T-cell (primary cell): ENCODE measurements around the gene TUBA1C. TPM values are rescaled to one million over a fixed set of nuclear protein-coding genes. Genes with fewer than 3 reads are reported as not detected.

Source experiments
- ATAC-seq, 4 experiments: fragments of 200-7000 bp in 3 of 4; fragments of 150-1000 bp in 1 of 4; cut with Tn5 transposase; replicated peaks in 1 of 4; 1 replicate in 3 of 4; 2 replicates in 1 of 4; pipeline ENCODE4 v1.10.0; 2021; ENCODE audit warnings: moderate library complexity in 3 of 4, mild to moderate bottlenecking in 2 of 4, moderate number of reproducible peaks in 1 of 4
- CTCF ChIA-PET, 2 donors: fragments of 300-600 bp; sonication (Branson Sonifier 250); formaldehyde crosslinking; loops; one replicate each; lab custom pipeline; 2022; ENCODE audit warnings: antibody characterized with exemption in 2 of 2; lab: Charles Lee
- POLR2A ChIA-PET, 2 donors: fragments of 300-600 bp; sonication (Branson Sonifier 250); formaldehyde crosslinking; loops; one replicate each; lab custom pipeline; 2022; ENCODE audit warnings: antibody characterized with exemption in 2 of 2; lab: Charles Lee
- DNase-seq, 35 experiments: peaks; one replicate each; pipeline versions ENCODE4 v3.0.0 to v3.0.0-alpha.2; 2013 to 2023
- H3K27ac ChIP-seq: one replicate; pipeline ENCODE4 v1.5.1; 2013; ENCODE audit warnings: low read length
- H3K27me3 ChIP-seq, 2 experiments: replicated peaks in 1 of 2; 1 replicate in 1 of 2; 2 replicates in 1 of 2; pipeline versions ENCODE4 v1.6.1 to v1.7.0; 2013; ENCODE audit warnings: low read length in 1 of 2, mixed read lengths in 1 of 2; ENCODE audit not compliant: control insufficient read depth in 2 of 2, insufficient read depth in 2 of 2; ENCODE audit errors: extremely low read depth in 1 of 2
- H3K36me3 ChIP-seq, 2 donors: 1 replicate in 1 of 2; 2 replicates in 1 of 2; pipeline versions ENCODE4 v1.6.1 to v1.7.0; 2013; ENCODE audit warnings: low read length in 1 of 2; ENCODE audit not compliant: control insufficient read depth in 2 of 2, insufficient read depth in 1 of 2; ENCODE audit errors: extremely low read depth in 1 of 2
- H3K4me1 ChIP-seq, 2 experiments: 1 replicate in 1 of 2; 2 replicates in 1 of 2; pipeline versions ENCODE4 v1.6.1 to v1.7.0; 2013; ENCODE audit warnings: low read length in 2 of 2, mixed read lengths in 1 of 2; ENCODE audit not compliant: insufficient read depth in 2 of 2, control insufficient read depth in 1 of 2; ENCODE audit errors: extremely low read depth in 1 of 2
- H3K4me3 ChIP-seq, 2 donors: 1 replicate in 1 of 2; 2 replicates in 1 of 2; pipeline versions ENCODE4 v1.5.1 to v1.7.0; 2013; ENCODE audit warnings: mild to moderate bottlenecking in 2 of 2, low read length in 1 of 2, moderate library complexity in 1 of 2; ENCODE audit not compliant: control insufficient read depth in 1 of 2; ENCODE audit errors: extremely low read depth in 1 of 2
- H3K9me3 ChIP-seq: 2 replicates; pipeline ENCODE4 v1.7.0; 2013
- H3K27ac Mint-ChIP-seq, 2 donors: one replicate each; pipeline ENCODE4 v1.8.0; 2020 to 2021; ENCODE audit warnings: mild to moderate bottlenecking in 2 of 2, mixed read lengths in 2 of 2
- H3K27me3 Mint-ChIP-seq, 2 donors: one replicate each; pipeline ENCODE4 v1.8.0; 2021 to 2022; ENCODE audit warnings: mixed read lengths in 2 of 2
- H3K36me3 Mint-ChIP-seq: one replicate; pipeline ENCODE4 v1.8.0; 2021; ENCODE audit warnings: mixed read lengths
- H3K4me1 Mint-ChIP-seq, 3 donors: one replicate each; pipeline ENCODE4 v1.8.0; 2020 to 2022; ENCODE audit warnings: mixed read lengths in 3 of 3, mild to moderate bottlenecking in 1 of 3
- H3K4me3 Mint-ChIP-seq, 3 donors: one replicate each; pipeline ENCODE4 v1.8.0; 2020 to 2022; ENCODE audit warnings: mild to moderate bottlenecking in 3 of 3, mixed read lengths in 3 of 3, moderate library complexity in 3 of 3
- H3K9me3 Mint-ChIP-seq, 3 donors: one replicate each; pipeline ENCODE4 v1.8.0; 2020 to 2022; ENCODE audit warnings: mixed read lengths in 3 of 3
- WGBS: methylation state at CpG from one replicate; pipeline ENCODE4 v1.1.5; 2013; ENCODE audit warnings: missing lambda C conversion rate; ENCODE audit not compliant: insufficient coverage; 5-methylcytosine and 5-hydroxymethylcytosine counted together
- total RNA-seq, 35 experiments: library from RNA in 6 of 35; stranded (reverse) in 6 of 35; fragments of 120-200 nt in 1 of 35; gene quantifications; one replicate each; pipeline versions ENCODE4 v1.2.1 to v1.2.4 and lab custom pipeline; 2013 to 2026

The TUBA1C gene
- total RNA-seq, 5 donors from 2014 or later (not counting 1 experiment from before 2014, with no cell fraction given) = 16.4 to 53.7 (median 48.4) TPM

DNA sequence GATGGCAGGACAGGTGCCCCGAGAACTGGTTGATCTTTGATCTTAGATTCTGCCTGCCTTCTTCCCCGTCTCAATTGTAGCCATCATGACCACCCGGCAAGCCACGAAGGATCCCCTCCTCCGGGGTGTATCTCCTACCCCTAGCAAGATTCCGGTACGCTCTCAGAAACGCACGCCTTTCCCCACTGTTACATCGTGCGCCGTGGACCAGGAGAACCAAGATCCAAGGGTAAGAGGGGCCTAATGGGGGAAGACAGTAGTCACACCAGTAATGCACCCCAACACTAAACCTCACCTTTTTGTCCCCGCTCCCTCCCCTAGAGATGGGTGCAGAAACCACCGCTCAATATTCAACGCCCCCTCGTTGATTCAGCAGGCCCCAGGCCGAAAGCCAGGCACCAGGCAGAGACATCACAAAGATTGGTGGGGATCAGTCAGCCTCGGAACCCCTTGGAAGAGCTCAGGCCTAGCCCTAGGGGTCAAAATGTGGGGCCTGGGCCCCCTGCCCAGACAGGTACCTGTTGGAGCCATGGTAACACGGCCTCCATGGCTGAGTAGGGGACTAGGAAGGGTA is 58.7 kb downstream of the TUBA1C start:
- Mint-ChIP-seq H3K27ac (peak overlapping the region; percentile 71 to 75), H3K9me3 (no peaks in the 10 kb centered on the region), H3K27me3 (no peaks in the 10 kb centered on the region), H3K4me1 (peaks cover 17 to 22% (median 20%) of the 10 kb centered on the region in 3 donors), H3K4me3 (peak overlapping the region; percentile 86 to 90 (median 87)), H3K36me3 (no peaks in the 10 kb centered on the region)
- H3K36me3 ChIP-seq = no peaks in the 10 kb centered on the region
- CTCF ChIA-PET = interaction anchor here (0.9 to 1.8 kb wide), 9 partner anchors 8 to 236 kb away, joined by 3 to 12 read pairs (median 5); no protein-coding TSS in a partner anchor
- POLR2A ChIA-PET = interaction anchor here (0.5 to 1.2 kb wide), 4 partner anchors 43 to 418 kb away, joined by 3 to 7 read pairs (median 4); partner anchors contain the start of genes SPATS2 (in 1 of the 2) and TMBIM6 (in 1 of the 2)
- DNase-seq (no peak), ATAC-seq (no peak)
- H3K27me3 ChIP-seq = no peaks in the 10 kb centered on the region
- peak overlapping the region; percentile 83 to 95 for H3K4me3 ChIP-seq
- H3K27ac ChIP-seq = no peak overlapping the region
- WGBS = 16% methylated on average over 7 of the region's 19 CpGs
- H3K9me3 ChIP-seq = no peaks in the 10 kb centered on the region
- H3K4me1 ChIP-seq = peaks cover 5 to 22% of the 10 kb centered on the region in 2 experiments

Other genes with a start within 250 kb of the TUBA1C start
- gene PRKAG1, start 246.3 kb upstream of the TUBA1C start, total RNA-seq = 10 to 100 TPM; 42.5 to 54.6 (median 48.3) TPM
- 100 to 1,000 TPM; 135 to 161 (median 152) TPM for gene KMT2D, start 204.3 kb upstream of the TUBA1C start, total RNA-seq
- gene RHEBL1, start 195.1 kb upstream of the TUBA1C start, total RNA-seq = 1 to 10 TPM; 2.3 to 5.3 (median 2.5) TPM
- under 1 TPM; 0.12 to 0.45 (median 0.38) TPM for gene DHH, start 170.3 kb upstream of the TUBA1C start, total RNA-seq
- gene LMBR1L, start 154.2 kb upstream of the TUBA1C start, total RNA-seq = 100 to 1,000 TPM; 159 to 302 (median 224) TPM
- 100 to 1,000 TPM; 167 to 232 (median 205) TPM for gene TUBA1B, start 133.7 kb upstream of the TUBA1C start, total RNA-seq
- 100 to 1,000 TPM in 3 of 5 donors, 10 to 100 TPM in 2; 89.3 to 310 (median 100) TPM for gene TUBA1A, start 76.0 kb upstream of the TUBA1C start, total RNA-seq
- gene PRPH, start 30.1 kb downstream of the TUBA1C start, total RNA-seq = not detected
- gene TROAP, start 58.2 kb downstream of the TUBA1C start, total RNA-seq = 1 to 10 TPM in 4 of 5 donors, under 1 TPM in 1; 0.98 to 1.9 (median 1.3) TPM
- not detected for gene C1QL4, start 72.1 kb downstream of the TUBA1C start, total RNA-seq
- gene DNAJC22, start 81.8 kb downstream of the TUBA1C start, total RNA-seq = under 1 TPM in 1 of 5 donors, not detected in 4; 0.07 TPM
- 10 to 100 TPM in 1 of 5 donors, 1 to 10 TPM in 4; 5.4 to 11.4 (median 7.4) TPM for gene SPATS2, start 102.4 kb downstream of the TUBA1C start, total RNA-seq